ENCODE data around the gene CCDC91. TPM values are rescaled to one million over a fixed set of nuclear protein-coding genes. Genes with fewer than 3 reads are reported as not detected.
"Not testable (repeated sequence)": the region's sequence is repeated elsewhere in the genome, so short reads cannot be mapped to it uniquely, and the experiment has no call there.

CCDC91 gene
- total RNA-seq, 1 donor from 2014 or later = 35.8 TPM

GRCh38 chr12:28409892-28410291, 219.6 kb downstream of the CCDC91 start:
- ATAC-seq (no peak), DNase-seq (ENCODE audit: low spot score) (no peak)
- intact Hi-C loops (cut with DNase I) = no loop called here

GRCh38 chr12:28413460-28414109, 223.3 kb downstream of the CCDC91 start:
- intact Hi-C loops (cut with DNase I) = no loop called here
- ATAC-seq (no peak), DNase-seq (ENCODE audit: low spot score) (no peak)

- DNase-seq (ENCODE audit: low spot score) (no peak), ATAC-seq (peak; percentile 48)
- intact Hi-C loops (cut with DNase I) = no loop called here
Observed at GRCh38 chr12:28415755-28416154, 225.5 kb downstream of the CCDC91 start.

GRCh38 chr12:28421374-28421773, 231.1 kb downstream of the CCDC91 start:
- ATAC-seq (no peak), DNase-seq (ENCODE audit: low spot score) (no peak)
- intact Hi-C loops (cut with DNase I) = no loop called here

- peak; percentile 49 for ATAC-seq
- intact Hi-C loops (cut with DNase I) = no loop called here
- no peak for DNase-seq (ENCODE audit: low spot score)
Observed at GRCh38 chr12:28424965-28425364, 234.7 kb downstream of the CCDC91 start.

GRCh38 chr12:28425526-28425925, 235.3 kb downstream of the CCDC91 start:
- DNase-seq (ENCODE audit: low spot score) (no peak), ATAC-seq (no peak)
- intact Hi-C loops (cut with DNase I) = no loop called here

- intact Hi-C loops (cut with DNase I) = no loop called here
- DNase-seq (ENCODE audit: low spot score) = no peak
- ATAC-seq = no peak
Observed at GRCh38 chr12:28427046-28427445, 236.8 kb downstream of the CCDC91 start.

GRCh38 chr12:28440081-28440608, 249.9 kb downstream of the CCDC91 start:
- ATAC-seq (no peak), DNase-seq (ENCODE audit: low spot score) (no peak)
- intact Hi-C loops (cut with DNase I) = no loop called here

GRCh38 chr12:28442101-28442500, 251.8 kb downstream of the CCDC91 start:
- DNase-seq (ENCODE audit: low spot score) = no peak
- intact Hi-C loops (cut with DNase I) = no loop called here
- ATAC-seq = no peak

GRCh38 chr12:28443337-28443736, 253.1 kb downstream of the CCDC91 start:
- DNase-seq (ENCODE audit: low spot score) (no peak), ATAC-seq (no peak)
- intact Hi-C loops (cut with DNase I) = no loop called here

GRCh38 chr12:28446031-28446430, 255.8 kb downstream of the CCDC91 start:
- DNase-seq (ENCODE audit: low spot score) (no peak), ATAC-seq (no peak)
- intact Hi-C loops (cut with DNase I) = no loop called here

GRCh38 chr12:28453686-28454085, 263.4 kb downstream of the CCDC91 start:
- intact Hi-C loops (cut with DNase I) = no loop called here
- ATAC-seq (no peak), DNase-seq (ENCODE audit: low spot score) (no peak)

- peak; percentile 42 for ATAC-seq
- no peak for DNase-seq (ENCODE audit: low spot score)
- intact Hi-C loops (cut with DNase I) = no loop called here
Observed at GRCh38 chr12:28456934-28457710, 266.9 kb downstream of the CCDC91 start.

- DNase-seq (ENCODE audit: low spot score) = no peak
- no peak for ATAC-seq
- intact Hi-C loops (cut with DNase I) = no loop called here
Observed at GRCh38 chr12:28457785-28458184, 267.5 kb downstream of the CCDC91 start.

- ATAC-seq (no peak), DNase-seq (ENCODE audit: low spot score) (no peak)
- intact Hi-C loops (cut with DNase I) = no loop called here
Observed at GRCh38 chr12:28459481-28459880, 269.2 kb downstream of the CCDC91 start.

GRCh38 chr12:28460420-28461130, 270.3 kb downstream of the CCDC91 start:
- ATAC-seq (no peak), DNase-seq (ENCODE audit: low spot score) (no peak)
- intact Hi-C loops (cut with DNase I) = no loop called here

GRCh38 chr12:28463396-28463795, 273.1 kb downstream of the CCDC91 start:
- no peak for DNase-seq (ENCODE audit: low spot score)

GRCh38 chr12:28471762-28472161, 281.5 kb downstream of the CCDC91 start:
- DNase-seq (ENCODE audit: low spot score); ATAC-seq; intact Hi-C loops (cut with DNase I): not testable (repeated sequence)

More at GRCh38 chr12:28463396-28463795, 273.1 kb downstream of the CCDC91 start:
- ATAC-seq = no peak
- intact Hi-C loops (cut with DNase I) = no loop called here

GRCh38 chr12:28476206-28476605, 285.9 kb downstream of the CCDC91 start:
- ATAC-seq; DNase-seq (ENCODE audit: low spot score); intact Hi-C loops (cut with DNase I): not testable (repeated sequence)

GRCh38 chr12:28479097-28479496, 288.8 kb downstream of the CCDC91 start:
- ATAC-seq; DNase-seq (ENCODE audit: low spot score); intact Hi-C loops (cut with DNase I): not testable (repeated sequence)
